ENCODE data around the gene OR4Q3.
"Not testable (repeated sequence)": the region's sequence is repeated elsewhere in the genome, so short reads cannot be mapped to it uniquely, and the experiment has no call there.

- TF ChIP-seq POLR2A (IDR thresholded peaks at IDR 0.05; ENCODE audit: low read length); E2F6 (IDR thresholded peaks at IDR 0.05; ENCODE audit: borderline replicate concordance, low read depth); EP300 (IDR thresholded peaks at IDR 0.05); HDAC2 (IDR thresholded peaks at IDR 0.05); KDM5A (IDR thresholded peaks at IDR 0.05); HOXB5 (CRISPR knock-in tag; IDR thresholded peaks at IDR 0.05): not testable (repeated sequence)
- TF ChIP-seq, protein P1, sequence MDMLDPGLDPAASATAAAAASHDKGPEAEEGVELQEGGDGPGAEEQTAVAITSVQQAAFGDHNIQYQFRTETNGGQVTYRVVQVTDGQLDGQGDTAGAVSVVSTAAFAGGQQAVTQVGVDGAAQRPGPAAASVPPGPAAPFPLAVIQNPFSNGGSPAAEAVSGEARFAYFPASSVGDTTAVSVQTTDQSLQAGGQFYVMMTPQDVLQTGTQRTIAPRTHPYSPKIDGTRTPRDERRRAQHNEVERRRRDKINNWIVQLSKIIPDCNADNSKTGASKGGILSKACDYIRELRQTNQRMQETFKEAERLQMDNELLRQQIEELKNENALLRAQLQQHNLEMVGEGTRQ (IDR thresholded peaks at IDR 0.05) = not testable (repeated sequence)
- TF ChIP-seq, protein P2, sequence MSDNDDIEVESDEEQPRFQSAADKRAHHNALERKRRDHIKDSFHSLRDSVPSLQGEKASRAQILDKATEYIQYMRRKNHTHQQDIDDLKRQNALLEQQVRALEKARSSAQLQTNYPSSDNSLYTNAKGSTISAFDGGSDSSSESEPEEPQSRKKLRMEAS (IDR thresholded peaks at IDR 0.05) = not testable (repeated sequence)
- TF ChIP-seq, protein P3, sequence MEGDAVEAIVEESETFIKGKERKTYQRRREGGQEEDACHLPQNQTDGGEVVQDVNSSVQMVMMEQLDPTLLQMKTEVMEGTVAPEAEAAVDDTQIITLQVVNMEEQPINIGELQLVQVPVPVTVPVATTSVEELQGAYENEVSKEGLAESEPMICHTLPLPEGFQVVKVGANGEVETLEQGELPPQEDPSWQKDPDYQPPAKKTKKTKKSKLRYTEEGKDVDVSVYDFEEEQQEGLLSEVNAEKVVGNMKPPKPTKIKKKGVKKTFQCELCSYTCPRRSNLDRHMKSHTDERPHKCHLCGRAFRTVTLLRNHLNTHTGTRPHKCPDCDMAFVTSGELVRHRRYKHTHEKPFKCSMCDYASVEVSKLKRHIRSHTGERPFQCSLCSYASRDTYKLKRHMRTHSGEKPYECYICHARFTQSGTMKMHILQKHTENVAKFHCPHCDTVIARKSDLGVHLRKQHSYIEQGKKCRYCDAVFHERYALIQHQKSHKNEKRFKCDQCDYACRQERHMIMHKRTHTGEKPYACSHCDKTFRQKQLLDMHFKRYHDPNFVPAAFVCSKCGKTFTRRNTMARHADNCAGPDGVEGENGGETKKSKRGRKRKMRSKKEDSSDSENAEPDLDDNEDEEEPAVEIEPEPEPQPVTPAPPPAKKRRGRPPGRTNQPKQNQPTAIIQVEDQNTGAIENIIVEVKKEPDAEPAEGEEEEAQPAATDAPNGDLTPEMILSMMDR (IDR thresholded peaks at IDR 0.05) = peak; percentile 10; the same call in 1 of the 3 replicates
- TF ChIP-seq, protein P4, sequence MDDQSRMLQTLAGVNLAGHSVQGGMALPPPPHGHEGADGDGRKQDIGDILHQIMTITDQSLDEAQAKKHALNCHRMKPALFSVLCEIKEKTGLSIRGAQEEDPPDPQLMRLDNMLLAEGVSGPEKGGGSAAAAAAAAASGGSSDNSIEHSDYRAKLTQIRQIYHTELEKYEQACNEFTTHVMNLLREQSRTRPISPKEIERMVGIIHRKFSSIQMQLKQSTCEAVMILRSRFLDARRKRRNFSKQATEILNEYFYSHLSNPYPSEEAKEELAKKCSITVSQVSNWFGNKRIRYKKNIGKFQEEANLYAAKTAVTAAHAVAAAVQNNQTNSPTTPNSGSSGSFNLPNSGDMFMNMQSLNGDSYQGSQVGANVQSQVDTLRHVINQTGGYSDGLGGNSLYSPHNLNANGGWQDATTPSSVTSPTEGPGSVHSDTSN (IDR thresholded peaks at IDR 0.05) = not testable (repeated sequence)
- TF ChIP-seq, protein P5, sequence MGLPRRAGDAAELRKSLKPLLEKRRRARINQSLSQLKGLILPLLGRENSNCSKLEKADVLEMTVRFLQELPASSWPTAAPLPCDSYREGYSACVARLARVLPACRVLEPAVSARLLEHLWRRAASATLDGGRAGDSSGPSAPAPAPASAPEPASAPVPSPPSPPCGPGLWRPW (IDR thresholded peaks at IDR 0.05) = not testable (repeated sequence)
These were observed 53.2 kb downstream of the OR4Q3 start for GRCh38 chr14:19796520-19797108.

All from A549 (cell line).